Spleen (tissue), 7 donors: ENCODE data around the gene SDK2.

Source experiments
- POLR2A ChIP-seq, 3 donors: fragments of 450-650 bp; IDR thresholded peaks; one replicate each; pipeline ENCODE4 v1.5.1; 2017; ENCODE audit warnings: antibody characterized with exemption in 3 of 3, mild to moderate bottlenecking in 1 of 3
- POLR2AphosphoS5 ChIP-seq, 3 donors: sonication (generic); formaldehyde crosslinking; IDR thresholded peaks; one replicate each; pipeline ENCODE4 v1.5.1; 2017; ENCODE audit warnings: antibody characterized with exemption in 3 of 3
- TF ChIP-seq, protein P1 (sequence below), 11 experiments: fragments of 200-600 bp in 7 of 11; fragments of 450-650 bp in 4 of 11; sonication (generic) in 4 of 11; IDR thresholded peaks in 8 of 11; conservative IDR thresholded peaks in 3 of 11; 1 replicate in 7 of 11; 2 replicates in 4 of 11; pipeline versions ENCODE4 v1.4.0 to v1.8.0; 2016 to 2021; ENCODE audit warnings: antibody characterized with exemption in 11 of 11, inconsistent platforms in 4 of 11, mild to moderate bottlenecking in 1 of 11
- donor health status: DM: no; HTN: no; CAD: no; lungs with moderate emphysema.
- donor health status: DM: no; HTN: no; CAD: no.
- donor health status: DM: no; HTN: no; CAD: no.

DNA sequence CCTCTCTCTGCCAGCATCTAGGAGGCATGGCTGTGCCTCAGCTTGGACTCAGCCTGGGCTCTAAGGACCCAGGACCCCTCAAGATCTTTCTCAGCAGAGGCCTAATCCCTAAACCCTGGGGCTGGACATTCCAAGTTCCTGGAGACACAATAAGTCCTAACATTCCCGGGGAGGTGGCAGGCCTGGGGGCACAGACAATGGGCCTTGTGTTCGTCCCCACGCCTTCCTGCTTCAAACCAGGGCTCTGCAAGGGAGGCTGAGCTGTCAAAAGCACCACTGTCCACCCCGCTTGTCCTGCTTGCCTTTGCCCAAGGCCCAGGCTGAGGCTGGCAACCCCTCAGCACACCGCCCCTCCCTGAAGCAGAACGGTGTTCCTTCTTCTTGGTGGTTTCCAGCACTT, 13.7 kb downstream of the SDK2 start:
- TF ChIP-seq POLR2AphosphoS5 (IDR thresholded peaks at IDR 0.05), result no peak
- TF ChIP-seq, protein P1, sequence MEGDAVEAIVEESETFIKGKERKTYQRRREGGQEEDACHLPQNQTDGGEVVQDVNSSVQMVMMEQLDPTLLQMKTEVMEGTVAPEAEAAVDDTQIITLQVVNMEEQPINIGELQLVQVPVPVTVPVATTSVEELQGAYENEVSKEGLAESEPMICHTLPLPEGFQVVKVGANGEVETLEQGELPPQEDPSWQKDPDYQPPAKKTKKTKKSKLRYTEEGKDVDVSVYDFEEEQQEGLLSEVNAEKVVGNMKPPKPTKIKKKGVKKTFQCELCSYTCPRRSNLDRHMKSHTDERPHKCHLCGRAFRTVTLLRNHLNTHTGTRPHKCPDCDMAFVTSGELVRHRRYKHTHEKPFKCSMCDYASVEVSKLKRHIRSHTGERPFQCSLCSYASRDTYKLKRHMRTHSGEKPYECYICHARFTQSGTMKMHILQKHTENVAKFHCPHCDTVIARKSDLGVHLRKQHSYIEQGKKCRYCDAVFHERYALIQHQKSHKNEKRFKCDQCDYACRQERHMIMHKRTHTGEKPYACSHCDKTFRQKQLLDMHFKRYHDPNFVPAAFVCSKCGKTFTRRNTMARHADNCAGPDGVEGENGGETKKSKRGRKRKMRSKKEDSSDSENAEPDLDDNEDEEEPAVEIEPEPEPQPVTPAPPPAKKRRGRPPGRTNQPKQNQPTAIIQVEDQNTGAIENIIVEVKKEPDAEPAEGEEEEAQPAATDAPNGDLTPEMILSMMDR (IDR thresholded peaks at IDR 0.05 in 8 of 11, conservative IDR thresholded peaks at IDR 0.05 in 3 of 11), result no peak
- TF ChIP-seq POLR2A (IDR thresholded peaks at IDR 0.05), result no peak
